ENCODE results near the gene FBXL7.

GRCh38 chr5:15936505-15937245, 436.7 kb downstream of the FBXL7 start:
- no peak for TF ChIP-seq CTCF (IDR thresholded peaks at IDR 0.05)
- TF ChIP-seq POLR2A (IDR thresholded peaks at IDR 0.05) = no peak

All from right lobe of liver (tissue), 4 donors.